ENCODE measurements around the gene WT1.

GRCh38 chr11:32341620-32342613, 93.4 kb downstream of the WT1 start:
- TF ChIP-seq CTCF (IDR thresholded peaks at IDR 0.05; ENCODE audit: low read depth, low read length, poor library complexity, severe bottlenecking), result no peak
- TF ChIP-seq EZH2phosphoT487 (IDR thresholded peaks at IDR 0.05; ENCODE audit: borderline replicate concordance, low read length), result no peak

Measured in DOHH2 (cell line).